Femur (tissue), 1 donor: ENCODE results near the gene PPP3CB.

Experiments
- DNase-seq: peaks from one replicate; pipeline ENCODE4 v3.0.0-alpha.2; 2017

Gene PPP3CB

GRCh38 chr10:73495884-73496674 lies at the start of gene PPP3CB:
Gene PPP3CB, minus strand, starts transcription at chr10:73496024. Its CDS starts 135 bp downstream, at chr10:73495889.
- peak; percentile 98 for DNase-seq

- no peak for DNase-seq
Observed at GRCh38 chr10:73545357-73545756, 49.5 kb upstream of the PPP3CB start.

GRCh38 chr10:73537709-73538108 lies 41.9 kb upstream of the PPP3CB start:
- no peak for DNase-seq

DNA sequence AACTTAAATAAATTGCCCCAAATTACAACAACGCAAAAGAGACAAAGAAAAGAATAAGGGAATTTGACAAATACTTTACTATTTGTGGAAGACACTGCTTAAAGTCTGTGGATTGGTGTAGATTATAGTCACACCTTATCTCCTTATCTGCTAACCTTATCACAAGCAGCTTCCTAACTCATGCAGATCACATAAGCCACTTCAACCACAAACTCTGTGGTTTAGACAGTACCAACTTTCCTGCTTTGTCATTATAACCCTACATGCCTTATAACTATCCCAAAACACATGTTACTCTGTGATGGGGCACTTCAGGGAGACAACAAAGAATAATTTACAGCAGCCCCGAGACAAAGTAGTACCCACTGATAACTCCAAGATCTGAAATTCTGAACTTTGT lies 41.5 kb upstream of the PPP3CB start:
- no peak for DNase-seq

GRCh38 chr10:73534857-73535256 lies 39.0 kb upstream of the PPP3CB start:
- no peak for DNase-seq

- peak; percentile 51 for DNase-seq
Observed at GRCh38 chr10:73529089-73529832, 33.4 kb upstream of the PPP3CB start.

DNA sequence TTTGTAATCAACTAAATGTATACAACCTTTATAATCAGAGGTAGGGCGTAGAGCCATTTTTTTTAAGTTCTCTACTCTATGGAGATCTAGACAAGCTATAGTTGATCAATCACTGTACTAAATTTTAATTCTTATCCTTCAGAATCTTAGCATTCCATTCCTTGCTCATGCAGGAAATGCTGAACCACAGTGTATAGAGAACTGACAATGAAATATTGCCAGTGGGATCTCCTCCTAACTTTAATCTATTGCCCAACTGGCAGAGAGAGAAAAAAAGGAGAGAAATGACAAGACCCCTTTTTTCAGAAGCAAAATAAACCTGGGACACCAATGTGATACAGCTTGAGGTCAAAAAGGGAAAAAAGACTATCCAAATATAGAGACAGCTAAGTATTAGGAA lies 26.4 kb upstream of the PPP3CB start:
- no peak for DNase-seq

DNA sequence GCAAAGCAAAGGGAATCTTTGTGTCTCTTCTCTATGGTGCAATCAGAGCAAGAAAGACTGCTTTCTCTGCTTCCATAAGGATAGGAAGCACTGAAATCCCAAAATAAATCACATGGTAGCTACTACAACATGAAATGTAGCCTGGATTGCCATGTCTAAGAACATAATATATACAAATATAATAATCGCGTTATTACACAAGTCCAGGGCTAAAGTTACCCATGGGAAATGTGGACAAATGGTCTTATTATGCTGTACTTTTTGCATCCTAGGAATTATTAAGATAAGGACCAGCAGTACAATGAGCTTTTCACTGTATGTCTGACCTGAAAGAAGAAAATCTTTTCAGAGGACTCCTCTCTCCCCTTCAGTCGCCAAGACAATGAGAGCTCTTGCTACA lies 23.5 kb upstream of the PPP3CB start:
- no peak for DNase-seq

- DNase-seq: no peak
Observed at GRCh38 chr10:73517166-73517888, 21.5 kb upstream of the PPP3CB start.

DNA sequence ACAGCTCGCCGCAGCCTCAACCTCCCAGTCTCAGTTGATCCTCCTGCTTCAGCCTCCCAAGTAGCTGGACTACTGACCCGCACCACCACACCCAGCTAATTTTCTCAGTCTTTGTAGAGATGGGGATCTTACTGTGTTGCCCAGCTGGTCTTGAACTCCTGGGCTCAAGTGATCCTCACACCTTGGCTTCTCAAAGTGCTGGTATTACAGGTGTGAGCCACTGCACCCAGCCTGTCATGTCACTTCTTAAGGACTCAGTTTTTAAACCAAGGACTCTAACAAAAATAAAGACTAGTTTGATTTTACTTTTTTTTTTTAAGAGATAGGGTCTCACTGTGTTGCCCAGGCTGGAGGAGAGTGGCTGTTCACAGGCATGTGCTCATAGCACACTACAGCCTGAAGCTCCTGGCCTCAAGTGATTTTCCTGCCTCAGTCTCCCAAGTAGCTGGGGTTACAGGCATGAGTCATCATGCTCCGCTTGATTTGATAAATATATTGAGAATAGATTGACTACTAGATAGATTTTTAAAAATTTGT lies 16.5 kb upstream of the PPP3CB start:
- DNase-seq: no peak

GRCh38 chr10:73509695-73510094 lies 13.9 kb upstream of the PPP3CB start:
- DNase-seq: no peak

GRCh38 chr10:73506491-73506890 lies 10.7 kb upstream of the PPP3CB start:
- no peak for DNase-seq

- no peak for DNase-seq
Observed at GRCh38 chr10:73506074-73506473, 10.2 kb upstream of the PPP3CB start.

DNA sequence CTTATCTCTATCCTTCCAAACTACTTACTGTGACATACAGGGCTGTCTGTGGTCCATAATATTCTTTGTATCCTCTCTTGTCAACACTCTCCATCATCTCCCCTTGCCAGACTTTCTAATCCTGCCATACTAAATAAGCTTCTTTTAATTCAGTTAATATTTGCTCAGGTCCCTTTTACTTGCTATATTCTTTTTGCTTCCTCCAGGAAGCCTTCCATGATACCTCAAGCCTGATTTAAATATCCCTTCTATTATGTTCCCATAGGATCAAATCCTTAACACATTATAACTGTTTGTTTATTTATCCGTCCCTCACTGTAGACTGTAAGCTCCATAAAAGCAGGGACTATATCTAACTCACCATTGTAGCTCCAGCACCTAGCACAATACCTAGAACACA lies 7.2 kb upstream of the PPP3CB start:
- DNase-seq: no peak

DNA sequence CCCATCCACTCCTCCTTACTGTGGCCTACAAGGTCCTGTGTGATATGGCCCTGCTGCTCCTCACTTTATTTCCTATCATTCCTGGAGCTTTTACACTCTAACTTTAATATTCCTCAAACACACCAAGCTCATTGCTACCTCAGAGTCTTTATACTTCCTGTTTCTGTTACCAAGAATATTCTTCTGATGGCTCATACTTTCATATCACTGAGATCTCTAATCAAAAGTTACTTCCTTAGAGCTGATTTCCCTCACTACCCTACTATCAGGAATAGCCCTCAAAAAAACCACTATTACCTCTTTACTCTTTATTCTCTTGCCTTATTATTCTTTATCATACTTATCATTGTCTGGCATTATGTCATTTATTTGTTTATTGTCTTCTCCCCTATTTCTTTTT lies 5.8 kb upstream of the PPP3CB start:
- no peak for DNase-seq

DNA sequence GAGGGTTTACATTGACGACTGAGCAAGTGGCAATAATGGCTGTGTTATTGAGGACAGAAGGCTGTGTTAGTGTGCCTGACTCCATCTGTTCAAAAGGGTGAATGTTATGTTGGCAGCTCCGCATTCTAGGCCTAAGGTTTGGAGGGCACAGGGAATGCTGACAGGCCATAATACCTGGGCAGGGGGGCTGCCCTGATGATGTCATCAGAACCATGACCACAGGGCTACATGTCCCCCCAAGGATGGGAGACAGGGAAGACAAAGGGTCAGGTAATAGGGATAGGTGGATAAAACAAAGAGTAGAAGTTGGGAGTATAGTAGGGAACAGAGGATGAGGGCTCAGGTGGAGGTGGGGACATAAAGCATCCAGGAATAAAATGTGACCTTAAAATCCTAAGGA lies 1.8 kb upstream of the PPP3CB start:
- no peak for DNase-seq

GRCh38 chr10:73495226-73495883 lies 469 bp downstream of the PPP3CB start:
- peak; percentile 89 for DNase-seq

GRCh38 chr10:73494877-73495225 lies 973 bp downstream of the PPP3CB start:
- DNase-seq: no peak

DNA sequence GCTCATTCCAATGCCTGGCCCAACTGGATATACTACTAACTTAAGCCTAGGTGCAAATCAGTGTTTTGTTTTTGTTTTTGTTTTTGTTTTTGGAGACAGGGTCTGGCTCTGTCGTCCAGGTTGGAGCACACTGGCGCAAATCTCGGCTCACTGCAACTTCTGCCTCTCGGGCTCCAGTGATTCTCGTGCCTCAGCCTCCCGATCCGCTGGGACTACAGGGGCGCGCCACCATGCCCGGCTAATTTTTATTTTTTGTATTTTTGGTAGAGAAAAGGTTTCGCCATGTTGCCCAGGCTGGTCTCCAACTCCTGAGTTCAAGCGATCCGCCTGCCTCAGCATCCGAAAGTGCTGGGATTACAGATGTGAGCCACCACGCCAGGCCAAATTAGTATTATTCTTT lies 1.6 kb downstream of the PPP3CB start:
- DNase-seq: no peak

- DNase-seq: no peak
Observed at GRCh38 chr10:73493781-73494180, 2.0 kb downstream of the PPP3CB start.

DNA sequence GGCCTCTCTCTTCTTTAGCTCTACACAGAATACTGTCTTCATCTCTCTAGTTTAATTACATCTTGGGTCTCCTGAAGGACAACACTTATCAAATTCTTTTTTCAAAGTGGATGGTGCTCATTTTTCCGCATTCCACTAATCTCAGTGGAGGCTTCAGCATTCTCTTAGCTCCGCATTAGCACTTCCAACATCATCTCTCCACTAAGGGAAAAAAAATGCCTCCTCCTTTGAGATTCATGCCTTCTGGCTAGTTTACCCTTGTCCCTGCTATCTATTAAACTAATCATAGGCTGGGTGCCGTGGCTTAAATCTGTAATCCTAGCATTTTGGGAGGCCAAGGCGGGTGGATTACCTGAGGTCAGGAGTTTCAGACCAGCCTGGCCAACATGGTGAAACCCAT lies 9.2 kb downstream of the PPP3CB start:
- DNase-seq: no peak

DNA sequence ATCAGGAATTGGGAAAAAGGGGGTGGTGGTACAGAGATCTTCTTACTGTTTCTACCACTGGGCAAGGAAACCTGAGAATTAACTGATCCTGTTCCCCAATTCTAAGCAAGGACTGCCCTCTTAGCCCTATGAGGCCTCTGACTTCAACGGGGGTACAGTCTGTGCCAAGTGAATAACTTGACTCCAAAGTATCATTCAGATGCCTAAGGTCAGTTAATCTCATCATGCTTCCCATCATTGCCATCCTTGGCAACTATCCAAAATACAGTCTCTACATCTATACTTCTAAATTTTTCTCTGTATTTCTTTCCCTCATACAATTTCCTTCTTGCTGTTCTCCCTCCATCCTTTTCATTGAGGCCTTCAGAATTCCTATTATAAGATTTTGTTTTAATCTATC lies 10.5 kb downstream of the PPP3CB start:
- DNase-seq: no peak

DNA sequence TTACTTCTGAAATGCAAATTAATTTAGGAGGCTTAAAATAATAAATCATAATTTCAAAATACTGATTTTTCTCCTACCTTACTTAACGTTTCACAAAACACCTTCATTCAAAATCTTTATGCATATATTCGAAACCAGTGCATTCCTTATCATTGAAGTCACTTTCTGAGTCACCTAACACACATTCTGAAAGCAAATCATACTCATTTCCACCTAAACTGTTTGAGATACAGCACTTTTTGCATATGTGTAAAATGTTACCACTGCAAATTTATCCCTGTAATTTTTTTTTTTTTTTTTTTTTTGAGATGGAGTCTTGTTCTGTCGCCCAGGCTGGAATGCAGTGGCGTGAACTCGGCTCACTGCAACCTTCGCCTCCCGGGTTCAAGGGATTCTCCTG lies 15.7 kb downstream of the PPP3CB start:
- no peak for DNase-seq
